22Rv1 (cell line): ENCODE results near the gene DFFB.

Experiments
- ZFX ChIP-seq: fragments of 450-650 bp; IDR thresholded peaks from 2 replicates; pipeline ENCODE4 v1.6.1; 2017; ENCODE audit warnings: antibody characterized with exemption, borderline replicate concordance
- TF ChIP-seq, protein P1 (sequence below): fragments of 450-650 bp; IDR thresholded peaks from 2 replicates; pipeline ENCODE4 v1.5.1; 2017; ENCODE audit warnings: mild to moderate bottlenecking

DNA sequence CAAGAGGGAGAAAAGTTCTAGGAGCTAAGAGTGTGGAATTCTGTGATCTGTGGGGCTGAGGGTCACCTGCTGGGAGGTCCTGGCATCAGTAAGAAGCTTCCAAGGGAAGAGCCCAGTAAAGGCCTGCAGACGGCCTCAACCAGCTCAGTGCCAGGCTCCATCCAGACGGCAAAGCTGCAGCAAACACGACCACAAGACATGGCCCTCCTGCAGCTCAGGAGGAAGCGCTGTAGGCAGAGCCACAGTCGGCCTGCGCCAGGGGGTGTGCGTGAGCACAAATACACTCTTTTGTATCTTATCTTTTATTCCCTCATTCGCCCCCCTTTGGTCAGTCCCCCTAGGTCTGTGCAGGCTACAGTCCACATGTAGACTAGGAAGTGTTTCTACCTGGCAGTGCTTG lies 29.4 kb downstream of the DFFB start:
- TF ChIP-seq, protein P1, sequence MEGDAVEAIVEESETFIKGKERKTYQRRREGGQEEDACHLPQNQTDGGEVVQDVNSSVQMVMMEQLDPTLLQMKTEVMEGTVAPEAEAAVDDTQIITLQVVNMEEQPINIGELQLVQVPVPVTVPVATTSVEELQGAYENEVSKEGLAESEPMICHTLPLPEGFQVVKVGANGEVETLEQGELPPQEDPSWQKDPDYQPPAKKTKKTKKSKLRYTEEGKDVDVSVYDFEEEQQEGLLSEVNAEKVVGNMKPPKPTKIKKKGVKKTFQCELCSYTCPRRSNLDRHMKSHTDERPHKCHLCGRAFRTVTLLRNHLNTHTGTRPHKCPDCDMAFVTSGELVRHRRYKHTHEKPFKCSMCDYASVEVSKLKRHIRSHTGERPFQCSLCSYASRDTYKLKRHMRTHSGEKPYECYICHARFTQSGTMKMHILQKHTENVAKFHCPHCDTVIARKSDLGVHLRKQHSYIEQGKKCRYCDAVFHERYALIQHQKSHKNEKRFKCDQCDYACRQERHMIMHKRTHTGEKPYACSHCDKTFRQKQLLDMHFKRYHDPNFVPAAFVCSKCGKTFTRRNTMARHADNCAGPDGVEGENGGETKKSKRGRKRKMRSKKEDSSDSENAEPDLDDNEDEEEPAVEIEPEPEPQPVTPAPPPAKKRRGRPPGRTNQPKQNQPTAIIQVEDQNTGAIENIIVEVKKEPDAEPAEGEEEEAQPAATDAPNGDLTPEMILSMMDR, result no peak
- TF ChIP-seq ZFX, result no peak
